HEK293 (cell line): ENCODE data around the gene RAB17.

Experiments used
- CTCF ChIA-PET: fragments of 350-600 bp; formaldehyde crosslinking; extraction: SDS; loops from one replicate; lab custom pipeline; 2021; ENCODE audit warnings: antibody characterized with exemption; lab: Yijun Ruan, JAX
- POLR2A ChIA-PET: fragments of 300-600 bp; formaldehyde crosslinking; extraction: SDS; loops from one replicate; lab custom pipeline; 2020; ENCODE audit warnings: antibody characterized with exemption, inconsistent platforms; lab: Yijun Ruan, JAX
- H3K27ac ChIP-seq: fragments of 200-500 bp; sonication (Bioruptor generic); 2 replicates; pipeline ENCODE4 v1.5.1; 2014; ENCODE audit warnings: low read depth, low read length, control low read depth, inconsistent platforms; ENCODE audit errors: extremely low read depth
- H3K36me3 ChIP-seq, 2 experiments: fragments of 200-500 bp in 1 of 2; sonication (Bioruptor generic) in 1 of 2; 1 replicate in 1 of 2; 2 replicates in 1 of 2; pipeline ENCODE4 v1.5.1; 2014 to 2017; ENCODE audit warnings: inconsistent platforms in 2 of 2, low read length in 2 of 2; ENCODE audit not compliant: control insufficient read depth in 2 of 2, insufficient read depth in 1 of 2
- H3K4me1 ChIP-seq: fragments of 200-500 bp; sonication (Bioruptor generic); 2 replicates; pipeline ENCODE4 v1.5.1; 2014; ENCODE audit warnings: mild to moderate bottlenecking, low read length, inconsistent platforms; ENCODE audit not compliant: control insufficient read depth, insufficient read depth
- H3K4me3 ChIP-seq: 2 replicates; pipeline ENCODE4 v1.5.1; 2011; ENCODE audit warnings: low read depth, mild to moderate bottlenecking, control low read depth, low read length, moderate library complexity
- H3K9me3 ChIP-seq: fragments of 200-500 bp; sonication (Bioruptor generic); 2 replicates; pipeline ENCODE4 v1.5.1; 2014; ENCODE audit warnings: low read depth, low read length, inconsistent platforms; ENCODE audit not compliant: control insufficient read depth, insufficient read depth
- GLIS1 ChIP-seq: fragments of 450-650 bp; formaldehyde crosslinking; IDR thresholded peaks from 2 replicates; pipeline ENCODE4 v1.5.1; 2016; ENCODE audit warnings: missing biosample characterization, missing genetic modification characterization
- ZNF10 ChIP-seq: fragments of 450-650 bp; formaldehyde crosslinking; IDR thresholded peaks from 2 replicates; pipeline ENCODE4 v1.5.1; 2017; ENCODE audit warnings: missing biosample characterization, missing genetic modification characterization
- ZNF138 ChIP-seq: fragments of 450-650 bp; formaldehyde crosslinking; IDR thresholded peaks from 2 replicates; pipeline ENCODE4 v1.5.1; 2016; ENCODE audit warnings: missing biosample characterization, missing genetic modification characterization, borderline replicate concordance
- ZNF175 ChIP-seq: fragments of 450-650 bp; formaldehyde crosslinking; IDR thresholded peaks from 2 replicates; pipeline ENCODE4 v1.5.1; 2016; ENCODE audit warnings: missing biosample characterization, missing genetic modification characterization
- ZNF341 ChIP-seq: fragments of 450-650 bp; formaldehyde crosslinking; IDR thresholded peaks from 2 replicates; pipeline ENCODE4; 2016; ENCODE audit warnings: low read depth, missing biosample characterization, missing genetic modification characterization
- ZNF600 ChIP-seq: fragments of 450-650 bp; formaldehyde crosslinking; IDR thresholded peaks from 2 replicates; pipeline ENCODE4 v1.5.1; 2016; ENCODE audit warnings: missing biosample characterization, missing genetic modification characterization
- ZNF837 ChIP-seq: fragments of 450-650 bp; formaldehyde crosslinking; IDR thresholded peaks from 2 replicates; pipeline ENCODE4 v1.5.1; 2016; ENCODE audit warnings: missing biosample characterization, missing genetic modification characterization
- ZNF843 ChIP-seq: fragments of 450-650 bp; formaldehyde crosslinking; IDR thresholded peaks from 2 replicates; pipeline ENCODE4 v1.5.1; 2016; ENCODE audit warnings: missing biosample characterization, missing genetic modification characterization
- ZSCAN16 ChIP-seq: fragments of 450-650 bp; formaldehyde crosslinking; IDR thresholded peaks from 2 replicates; pipeline ENCODE4 v1.5.1; 2016; ENCODE audit warnings: missing biosample characterization, missing genetic modification characterization
- TF ChIP-seq, protein P1 (sequence below): fragments of 450-650 bp; formaldehyde crosslinking; IDR thresholded peaks from 2 replicates; pipeline ENCODE4 v1.5.1; 2016; ENCODE audit warnings: missing biosample characterization, missing genetic modification characterization
- TF ChIP-seq, protein P2 (sequence below): fragments of 450-650 bp; formaldehyde crosslinking; IDR thresholded peaks from 2 replicates; pipeline ENCODE4 v1.5.1; 2016; ENCODE audit warnings: missing biosample characterization, missing genetic modification characterization, borderline replicate concordance

RAB17 gene

DNA sequence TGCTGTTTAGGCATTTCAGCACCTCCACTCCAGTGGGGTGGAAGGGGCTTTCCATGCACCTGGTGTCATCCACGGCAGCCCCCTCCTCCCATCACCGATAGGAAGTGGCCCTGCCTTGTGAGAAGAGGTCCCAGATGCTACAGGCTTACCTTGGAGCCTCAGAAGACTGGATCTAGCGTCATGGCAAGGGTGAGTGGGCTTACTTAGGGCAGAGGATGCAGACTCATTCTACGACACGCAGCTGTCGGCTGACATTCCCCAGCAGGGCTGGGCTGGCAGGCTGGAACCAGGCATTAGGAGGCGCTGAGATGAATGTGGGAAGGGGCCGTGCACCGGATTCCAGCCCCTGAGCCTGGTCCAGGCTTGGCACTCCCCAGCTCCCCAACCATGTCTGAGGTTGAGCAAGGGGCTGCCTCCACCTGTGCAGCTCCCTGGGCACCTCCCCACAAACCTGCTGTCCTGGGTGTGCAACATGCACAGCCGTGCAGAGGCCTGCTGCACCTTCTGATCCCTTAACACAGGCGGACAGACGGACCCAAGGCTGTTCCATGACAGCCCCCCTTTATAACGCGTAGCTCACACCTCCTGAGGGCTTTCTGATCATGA is 25.9 kb downstream of the RAB17 start:
- no peak overlapping the region for H3K4me3 ChIP-seq
- H3K9me3 ChIP-seq: no peaks in the 10 kb centered on the region
- no peaks in the 10 kb centered on the region for H3K36me3 ChIP-seq
- H3K4me1 ChIP-seq: no peaks in the 10 kb centered on the region
- ChIA-PET CTCF (no interaction called here), POLR2A (no interaction called here)
- TF ChIP-seq ZNF600 (tag by site-specific recombination) (no peak), ZNF341 (tag by site-specific recombination) (0 out of 2 replicates have a peak, but pooled peaks have one; percentile 18)
- H3K27ac ChIP-seq: no peak overlapping the region

DNA sequence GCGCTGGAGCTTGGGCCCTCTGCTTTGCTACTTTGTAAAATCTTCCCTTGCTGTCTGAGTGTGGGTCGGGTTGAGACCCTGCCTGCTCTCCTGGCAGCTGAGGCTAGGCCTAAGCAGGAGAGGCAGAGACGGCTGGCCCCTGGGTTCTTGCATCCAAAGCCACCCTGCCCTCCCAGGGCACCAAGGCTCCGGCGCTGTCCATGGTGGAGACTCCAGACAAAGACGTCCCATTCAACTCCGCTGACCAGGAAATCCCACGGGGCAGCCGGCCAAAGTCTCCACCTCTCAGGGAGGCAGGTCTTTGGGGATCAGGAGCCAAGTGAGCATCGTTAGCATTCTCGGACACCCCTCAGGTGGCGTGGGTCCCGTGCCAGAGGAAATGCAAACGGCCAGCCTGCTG is 26.7 kb downstream of the RAB17 start:
- Histone ChIP-seq H3K9me3 (no peaks in the 10 kb centered on the region), H3K27ac (no peak overlapping the region), H3K4me1 (no peaks in the 10 kb centered on the region), H3K4me3 (no peak overlapping the region), H3K36me3 (no peaks in the 10 kb centered on the region)
- ChIA-PET POLR2A (no interaction called here), CTCF (interaction anchor here (1.4 to 5.0 kb wide), 2 partner anchors 8 to 51 kb away, joined by 8 to 27 read pairs; no protein-coding TSS in a partner anchor)
- TF ChIP-seq ZNF843 (no peak), ZNF138 (tag by site-specific recombination) (no peak), ZNF837 (tag by site-specific recombination) (no peak), GLIS1 (tag by site-specific recombination) (no peak), ZNF10 (no peak), ZSCAN16 (tag by site-specific recombination) (no peak)
- TF ChIP-seq, protein P1, sequence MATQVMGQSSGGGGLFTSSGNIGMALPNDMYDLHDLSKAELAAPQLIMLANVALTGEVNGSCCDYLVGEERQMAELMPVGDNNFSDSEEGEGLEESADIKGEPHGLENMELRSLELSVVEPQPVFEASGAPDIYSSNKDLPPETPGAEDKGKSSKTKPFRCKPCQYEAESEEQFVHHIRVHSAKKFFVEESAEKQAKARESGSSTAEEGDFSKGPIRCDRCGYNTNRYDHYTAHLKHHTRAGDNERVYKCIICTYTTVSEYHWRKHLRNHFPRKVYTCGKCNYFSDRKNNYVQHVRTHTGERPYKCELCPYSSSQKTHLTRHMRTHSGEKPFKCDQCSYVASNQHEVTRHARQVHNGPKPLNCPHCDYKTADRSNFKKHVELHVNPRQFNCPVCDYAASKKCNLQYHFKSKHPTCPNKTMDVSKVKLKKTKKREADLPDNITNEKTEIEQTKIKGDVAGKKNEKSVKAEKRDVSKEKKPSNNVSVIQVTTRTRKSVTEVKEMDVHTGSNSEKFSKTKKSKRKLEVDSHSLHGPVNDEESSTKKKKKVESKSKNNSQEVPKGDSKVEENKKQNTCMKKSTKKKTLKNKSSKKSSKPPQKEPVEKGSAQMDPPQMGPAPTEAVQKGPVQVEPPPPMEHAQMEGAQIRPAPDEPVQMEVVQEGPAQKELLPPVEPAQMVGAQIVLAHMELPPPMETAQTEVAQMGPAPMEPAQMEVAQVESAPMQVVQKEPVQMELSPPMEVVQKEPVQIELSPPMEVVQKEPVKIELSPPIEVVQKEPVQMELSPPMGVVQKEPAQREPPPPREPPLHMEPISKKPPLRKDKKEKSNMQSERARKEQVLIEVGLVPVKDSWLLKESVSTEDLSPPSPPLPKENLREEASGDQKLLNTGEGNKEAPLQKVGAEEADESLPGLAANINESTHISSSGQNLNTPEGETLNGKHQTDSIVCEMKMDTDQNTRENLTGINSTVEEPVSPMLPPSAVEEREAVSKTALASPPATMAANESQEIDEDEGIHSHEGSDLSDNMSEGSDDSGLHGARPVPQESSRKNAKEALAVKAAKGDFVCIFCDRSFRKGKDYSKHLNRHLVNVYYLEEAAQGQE: peak; percentile 92
- TF ChIP-seq, protein P2, sequence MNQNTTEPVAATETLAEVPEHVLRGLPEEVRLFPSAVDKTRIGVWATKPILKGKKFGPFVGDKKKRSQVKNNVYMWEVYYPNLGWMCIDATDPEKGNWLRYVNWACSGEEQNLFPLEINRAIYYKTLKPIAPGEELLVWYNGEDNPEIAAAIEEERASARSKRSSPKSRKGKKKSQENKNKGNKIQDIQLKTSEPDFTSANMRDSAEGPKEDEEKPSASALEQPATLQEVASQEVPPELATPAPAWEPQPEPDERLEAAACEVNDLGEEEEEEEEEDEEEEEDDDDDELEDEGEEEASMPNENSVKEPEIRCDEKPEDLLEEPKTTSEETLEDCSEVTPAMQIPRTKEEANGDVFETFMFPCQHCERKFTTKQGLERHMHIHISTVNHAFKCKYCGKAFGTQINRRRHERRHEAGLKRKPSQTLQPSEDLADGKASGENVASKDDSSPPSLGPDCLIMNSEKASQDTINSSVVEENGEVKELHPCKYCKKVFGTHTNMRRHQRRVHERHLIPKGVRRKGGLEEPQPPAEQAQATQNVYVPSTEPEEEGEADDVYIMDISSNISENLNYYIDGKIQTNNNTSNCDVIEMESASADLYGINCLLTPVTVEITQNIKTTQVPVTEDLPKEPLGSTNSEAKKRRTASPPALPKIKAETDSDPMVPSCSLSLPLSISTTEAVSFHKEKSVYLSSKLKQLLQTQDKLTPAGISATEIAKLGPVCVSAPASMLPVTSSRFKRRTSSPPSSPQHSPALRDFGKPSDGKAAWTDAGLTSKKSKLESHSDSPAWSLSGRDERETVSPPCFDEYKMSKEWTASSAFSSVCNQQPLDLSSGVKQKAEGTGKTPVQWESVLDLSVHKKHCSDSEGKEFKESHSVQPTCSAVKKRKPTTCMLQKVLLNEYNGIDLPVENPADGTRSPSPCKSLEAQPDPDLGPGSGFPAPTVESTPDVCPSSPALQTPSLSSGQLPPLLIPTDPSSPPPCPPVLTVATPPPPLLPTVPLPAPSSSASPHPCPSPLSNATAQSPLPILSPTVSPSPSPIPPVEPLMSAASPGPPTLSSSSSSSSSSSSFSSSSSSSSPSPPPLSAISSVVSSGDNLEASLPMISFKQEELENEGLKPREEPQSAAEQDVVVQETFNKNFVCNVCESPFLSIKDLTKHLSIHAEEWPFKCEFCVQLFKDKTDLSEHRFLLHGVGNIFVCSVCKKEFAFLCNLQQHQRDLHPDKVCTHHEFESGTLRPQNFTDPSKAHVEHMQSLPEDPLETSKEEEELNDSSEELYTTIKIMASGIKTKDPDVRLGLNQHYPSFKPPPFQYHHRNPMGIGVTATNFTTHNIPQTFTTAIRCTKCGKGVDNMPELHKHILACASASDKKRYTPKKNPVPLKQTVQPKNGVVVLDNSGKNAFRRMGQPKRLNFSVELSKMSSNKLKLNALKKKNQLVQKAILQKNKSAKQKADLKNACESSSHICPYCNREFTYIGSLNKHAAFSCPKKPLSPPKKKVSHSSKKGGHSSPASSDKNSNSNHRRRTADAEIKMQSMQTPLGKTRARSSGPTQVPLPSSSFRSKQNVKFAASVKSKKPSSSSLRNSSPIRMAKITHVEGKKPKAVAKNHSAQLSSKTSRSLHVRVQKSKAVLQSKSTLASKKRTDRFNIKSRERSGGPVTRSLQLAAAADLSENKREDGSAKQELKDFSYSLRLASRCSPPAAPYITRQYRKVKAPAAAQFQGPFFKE (tag by site-specific recombination): no peak

DNA sequence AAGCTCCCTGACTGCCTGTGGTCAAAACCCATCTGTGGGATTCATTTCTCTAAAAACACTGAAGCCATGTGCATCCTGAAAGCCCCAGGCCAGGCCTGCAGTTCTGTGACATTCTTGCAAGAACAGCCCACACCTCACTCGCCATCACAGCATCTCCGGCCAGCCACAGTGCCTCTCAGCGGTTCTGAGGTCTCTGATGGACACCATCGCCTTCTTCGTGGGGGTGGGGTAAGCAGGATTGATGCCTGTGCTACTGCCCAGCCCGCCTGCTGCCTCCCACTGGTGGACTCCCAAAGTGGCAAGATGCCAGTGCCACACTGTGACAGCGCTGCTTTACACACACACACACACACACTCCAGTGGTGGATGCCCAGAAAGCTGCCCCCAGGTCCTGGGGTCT is 29.3 kb downstream of the RAB17 start:
- Histone ChIP-seq H3K4me1 (no peaks in the 10 kb centered on the region), H3K36me3 (no peaks in the 10 kb centered on the region), H3K4me3 (no peak overlapping the region), H3K9me3 (no peaks in the 10 kb centered on the region), H3K27ac (no peak overlapping the region)
- CTCF ChIA-PET: interaction anchor here (5.0 kb wide), 1 partner anchor 11 kb away, joined by 27 read pairs; no protein-coding TSS in a partner anchor
- TF ChIP-seq ZNF138 (tag by site-specific recombination): no peak
- no peak for TF ChIP-seq ZNF175 (tag by site-specific recombination)
- POLR2A ChIA-PET: no interaction called here
